ENCODE results near the gene PPP1R3C.

Gene PPP1R3C

GRCh38 chr10:91597197-91597881 is 35.5 kb downstream of the PPP1R3C start:
- DNase-seq: peak; percentile 88

- DNase-seq: peak; percentile 44
These were observed 36.1 kb downstream of the PPP1R3C start for GRCh38 chr10:91596825-91597196.

GRCh38 chr10:91593834-91594233 is 39.0 kb downstream of the PPP1R3C start:
- DNase-seq: no peak

GRCh38 chr10:91593366-91593765 is 39.5 kb downstream of the PPP1R3C start:
- no peak for DNase-seq

DNA sequence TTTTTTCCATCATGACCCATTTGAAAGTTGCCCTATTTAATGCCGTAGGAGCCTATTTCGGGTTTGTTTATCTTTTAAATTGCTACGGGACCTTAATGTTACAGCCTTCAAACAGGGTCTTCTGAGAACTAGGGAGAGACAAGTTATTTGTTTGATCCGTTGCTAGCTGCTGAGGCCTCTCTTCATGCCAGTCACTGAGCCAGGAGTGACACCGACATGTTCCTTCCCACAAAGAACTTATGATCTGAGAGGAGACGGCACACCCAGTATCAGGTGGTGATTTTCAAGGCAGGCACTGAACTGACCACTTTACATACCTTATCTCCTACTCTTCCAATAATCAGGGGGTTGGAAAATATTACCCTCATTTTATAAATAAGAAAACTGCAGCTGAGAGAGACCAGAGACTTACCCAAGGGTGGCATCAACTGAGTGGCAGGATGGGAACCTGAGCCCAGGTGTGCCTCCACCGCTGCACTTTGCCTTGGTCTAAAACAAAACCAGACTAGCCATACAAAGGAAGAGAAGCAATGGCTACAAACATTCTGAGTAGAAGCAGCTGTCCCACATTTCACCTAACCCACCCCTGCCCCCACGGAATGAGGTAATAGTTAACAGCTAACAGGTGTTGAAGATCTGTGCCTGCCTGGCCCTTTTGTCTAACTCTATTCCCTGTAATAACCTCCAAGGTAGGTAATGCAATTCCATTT is 40.5 kb downstream of the PPP1R3C start:
- DNase-seq: no peak

GRCh38 chr10:91591797-91592174 is 41.1 kb downstream of the PPP1R3C start:
- DNase-seq: no peak

GRCh38 chr10:91590904-91591796 is 41.7 kb downstream of the PPP1R3C start:
- DNase-seq: peak; percentile 15

GRCh38 chr10:91590142-91590903 is 42.5 kb downstream of the PPP1R3C start:
- DNase-seq: peak; percentile 61

GRCh38 chr10:91589658-91590035 is 43.2 kb downstream of the PPP1R3C start:
- DNase-seq: no peak

GRCh38 chr10:91589015-91589657 is 43.7 kb downstream of the PPP1R3C start:
- peak; percentile 57 for DNase-seq

DNA sequence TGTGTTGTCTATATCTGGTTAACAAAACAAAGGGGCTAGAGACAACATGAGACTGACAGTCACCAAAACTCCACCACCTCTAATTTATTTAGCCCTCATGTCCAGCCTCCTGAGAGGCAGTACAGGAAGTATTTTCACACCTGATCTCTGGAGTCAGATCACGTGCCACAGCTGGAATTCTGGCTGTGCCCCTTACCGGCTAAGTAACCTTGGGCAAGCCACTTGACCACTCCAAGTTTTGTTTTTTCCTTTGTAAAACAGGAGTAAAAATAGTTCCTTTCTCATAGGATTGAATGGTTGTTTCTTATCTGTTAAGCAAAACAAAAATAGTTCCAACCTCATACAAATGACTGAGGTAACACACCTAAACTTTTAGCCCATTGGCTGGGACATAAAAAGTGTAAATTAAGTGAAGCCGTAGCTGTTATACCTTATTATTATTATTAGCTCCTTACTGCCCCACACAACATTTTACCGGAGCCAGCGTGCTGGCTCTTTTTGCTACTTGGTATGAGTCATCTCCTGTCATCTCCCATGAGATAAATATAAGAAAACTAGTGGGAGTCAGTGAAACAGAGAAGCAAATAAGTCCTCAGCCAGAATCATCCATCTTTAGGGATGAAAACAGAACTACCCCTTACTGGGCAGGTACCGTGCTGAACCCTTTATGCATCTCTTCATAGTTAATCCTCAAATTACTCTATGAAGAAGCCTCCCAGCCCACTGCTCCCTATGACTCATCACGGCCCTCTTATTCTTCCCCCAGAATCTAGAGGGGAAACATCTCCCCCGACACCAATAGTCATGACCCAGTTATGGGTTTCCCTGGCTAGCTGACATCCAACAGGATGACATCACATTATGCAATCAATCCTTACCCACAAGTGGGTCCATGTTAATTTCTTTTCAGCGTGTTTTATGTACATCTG is 44.9 kb downstream of the PPP1R3C start:
- peak; percentile 43 for DNase-seq

GRCh38 chr10:91582153-91582554 is 50.7 kb downstream of the PPP1R3C start:
- no peak for DNase-seq

DNA sequence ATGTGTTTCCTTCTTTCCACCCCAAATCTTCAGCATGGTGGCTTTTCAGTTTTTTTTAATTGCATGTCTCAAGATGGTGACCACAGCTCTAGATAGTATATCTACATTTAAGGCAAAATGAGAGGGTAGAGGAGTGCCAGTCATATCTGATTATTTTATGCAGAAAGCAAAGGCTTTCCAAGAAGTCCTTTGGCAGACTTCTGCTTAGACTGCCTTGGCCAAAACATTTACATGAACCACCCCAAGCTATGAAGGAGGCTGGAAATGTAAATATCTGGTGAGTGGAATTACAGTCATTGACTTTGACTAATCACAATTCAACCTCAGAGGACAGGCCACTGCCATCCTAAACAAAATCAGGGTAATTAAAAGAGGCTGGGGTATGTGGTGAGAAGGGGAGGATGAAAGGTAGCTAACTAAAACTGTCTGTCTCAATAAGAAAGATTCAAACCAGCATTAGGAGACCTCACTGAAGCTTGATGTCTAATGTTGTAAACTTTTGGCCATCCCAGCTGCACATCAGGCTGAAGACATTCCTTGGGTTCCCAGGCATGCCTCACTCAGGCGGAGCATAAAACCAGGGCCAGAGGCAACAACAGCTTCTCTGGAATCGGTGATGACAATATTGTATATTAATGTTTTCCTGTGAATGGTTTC is 53.4 kb downstream of the PPP1R3C start:
- DNase-seq: no peak
